Naive thymus-derived CD4-positive, alpha-beta T cell (primary cell): ENCODE results near the gene TMEM161B. TPM values are rescaled to one million over a fixed set of nuclear protein-coding genes. Genes with fewer than 3 reads are reported as not detected.
A peak's percentile ranks its signal among the peaks of the same experiment; 100 is the strongest.
"Not testable (repeated sequence)": the region's sequence is repeated elsewhere in the genome, so short reads cannot be mapped to it uniquely, and the experiment has no call there.

Experiments used
- ATAC-seq: fragments of 150-1000 bp; cut with Tn5 transposase; 2 replicates; pipeline ENCODE4 v1.10.0; 2021; ENCODE audit warnings: mild to moderate bottlenecking, moderate library complexity
- CTCF ChIA-PET: fragments of 350-600 bp; sonication (Branson Sonifier 250); formaldehyde crosslinking; loops from one replicate; lab custom pipeline; 2021; ENCODE audit warnings: antibody characterized with exemption; lab: Charles Lee
- POLR2A ChIA-PET: fragments of 350-600 bp; sonication (Branson Sonifier 250); formaldehyde crosslinking; loops from one replicate; lab custom pipeline; 2021; ENCODE audit warnings: antibody characterized with exemption, inconsistent platforms; lab: Charles Lee
- DNase-seq, 9 donors: peaks; one replicate each; pipeline versions ENCODE4 v3.0.0 to v3.0.0-alpha.2; 2020 to 2022; ENCODE audit warnings: mixed read lengths in 1 of 9
- H3K27ac ChIP-seq: one replicate; pipeline ENCODE4 v1.7.0; 2013; ENCODE audit warnings: mild to moderate bottlenecking, low read depth, low read length, moderate library complexity
- H3K27me3 ChIP-seq, 2 donors: one replicate each; pipeline ENCODE4 v1.7.0; 2013; ENCODE audit warnings: low read length in 2 of 2, mild to moderate bottlenecking in 2 of 2, moderate library complexity in 2 of 2; ENCODE audit not compliant: control insufficient read depth in 2 of 2, insufficient read depth in 2 of 2
- H3K36me3 ChIP-seq, 3 experiments: 1 replicate in 2 of 3; 2 replicates in 1 of 3; pipeline ENCODE4 v1.7.0; 2013; ENCODE audit warnings: low read length in 3 of 3, mild to moderate bottlenecking in 3 of 3, moderate library complexity in 1 of 3; ENCODE audit not compliant: insufficient read depth in 3 of 3, control insufficient read depth in 2 of 3
- H3K4me1 ChIP-seq, 2 donors: one replicate each; pipeline ENCODE4 v1.7.0; 2013; ENCODE audit warnings: low read length in 2 of 2, mild to moderate bottlenecking in 2 of 2, moderate library complexity in 1 of 2; ENCODE audit not compliant: control insufficient read depth in 2 of 2, insufficient read depth in 2 of 2
- H3K4me3 ChIP-seq: 2 replicates; pipeline ENCODE4 v1.7.0; 2013; ENCODE audit warnings: mild to moderate bottlenecking, low read length
- H3K9me3 ChIP-seq, 3 experiments: 1 replicate in 2 of 3; 2 replicates in 1 of 3; pipeline ENCODE4 v1.7.0; 2013; ENCODE audit warnings: low read length in 3 of 3; ENCODE audit not compliant: control insufficient read depth in 2 of 3
- H3K27ac Mint-ChIP-seq, 9 donors: one replicate each; pipeline ENCODE4 v1.8.0; 2020 to 2022; ENCODE audit warnings: mixed read lengths in 9 of 9, mild to moderate bottlenecking in 8 of 9, moderate library complexity in 5 of 9, inconsistent platforms in 2 of 9
- H3K27me3 Mint-ChIP-seq, 5 donors: one replicate each; pipeline ENCODE4 v1.8.0; 2021 to 2022; ENCODE audit warnings: mixed read lengths in 5 of 5, mild to moderate bottlenecking in 1 of 5
- H3K36me3 Mint-ChIP-seq, 5 donors: one replicate each; pipeline ENCODE4 v1.8.0; 2020 to 2022; ENCODE audit warnings: mixed read lengths in 5 of 5, mild to moderate bottlenecking in 3 of 5, inconsistent platforms in 1 of 5
- H3K4me1 Mint-ChIP-seq, 7 donors: one replicate each; pipeline ENCODE4 v1.8.0; 2020 to 2022; ENCODE audit warnings: mixed read lengths in 7 of 7, mild to moderate bottlenecking in 3 of 7, inconsistent platforms in 1 of 7
- H3K4me3 Mint-ChIP-seq, 10 donors: one replicate each; pipeline ENCODE4 v1.8.0; 2020 to 2022; ENCODE audit warnings: mild to moderate bottlenecking in 10 of 10, mixed read lengths in 10 of 10, moderate library complexity in 6 of 10, inconsistent platforms in 2 of 10
- H3K9me3 Mint-ChIP-seq, 11 donors: one replicate each; pipeline ENCODE4 v1.8.0; 2020 to 2022; ENCODE audit warnings: mixed read lengths in 11 of 11, mild to moderate bottlenecking in 4 of 11, inconsistent platforms in 1 of 11, moderate library complexity in 1 of 11
- intact Hi-C, 2 donors: fragments of 100-400 bp; cut with micrococcal nuclease; formaldehyde crosslinking; loops; one replicate each; pipeline ENCODE4 v1.15.1; 2023
- polyA plus RNA-seq, 2 donors: library from polyadenylated mRNA; unstranded; fragments of 300-500 nt; fragmentation: Illumina TruSeq; gene quantifications; one replicate each; pipeline ENCODE4 v1.2.3, GENCODE V29; 2021
- total RNA-seq, 6 experiments: library from RNA in 5 of 6; stranded (reverse) in 5 of 6; gene quantifications; 1 replicate in 5 of 6; 2 replicates in 1 of 6; pipeline ENCODE4 v1.2.3 and lab custom pipeline; 2021 to 2026

The TMEM161B gene
- total and polyA plus RNA-seq, 7 experiments from 2014 or later: 12.2 to 39.7 (median 23.2) TPM

DNA sequence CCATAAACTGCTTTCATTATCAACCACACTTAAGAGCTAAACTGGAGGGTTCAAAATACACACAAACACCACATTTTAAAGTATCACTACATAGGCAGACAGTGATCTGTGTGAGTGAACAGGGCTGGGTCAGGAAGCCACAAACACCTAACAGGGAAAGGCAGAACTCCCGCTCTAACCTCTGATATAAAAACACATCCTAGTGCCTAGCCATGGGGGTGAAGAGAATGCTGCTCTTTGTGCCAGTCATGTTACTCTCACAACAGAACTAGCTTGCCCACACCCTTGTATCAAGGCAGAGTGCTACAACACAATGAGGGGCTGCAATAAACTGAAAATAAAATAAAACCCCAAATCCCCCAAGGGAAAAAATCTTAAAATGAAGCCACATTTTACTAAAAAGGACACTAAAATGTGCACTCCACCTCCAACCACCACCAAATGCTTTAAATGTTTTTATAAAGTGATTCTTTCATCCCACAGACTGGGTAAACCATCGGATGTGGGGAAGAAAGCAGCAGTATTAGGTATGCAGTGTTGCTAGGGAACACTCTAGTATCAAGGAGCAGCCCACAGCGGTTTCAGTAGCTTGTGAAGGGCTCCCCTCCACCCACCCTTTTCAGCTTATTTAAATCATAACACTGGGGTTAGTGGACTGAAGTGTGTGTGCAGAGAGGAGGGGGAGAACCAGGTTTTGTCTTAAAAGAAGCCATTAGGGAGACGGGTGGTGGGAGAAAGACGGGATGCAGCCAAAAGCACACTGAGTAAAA, 64.5 kb downstream of the TMEM161B start:
- no peaks in the 10 kb centered on the region for H3K9me3 ChIP-seq
- POLR2A ChIA-PET: no interaction called here
- peaks cover 0 to 23% (median 6%) of the 10 kb centered on the region in 3 experiments for H3K36me3 ChIP-seq
- CTCF ChIA-PET: no interaction called here
- intact Hi-C loops: loop anchor here in 1 of 2 donors (5.0 kb wide), 1 partner anchor 62 kb away; no protein-coding TSS in a partner anchor
- H3K27me3 ChIP-seq: no peaks in the 10 kb centered on the region
- Mint-ChIP-seq H3K4me1 (peaks cover 0 to 13% (median 9%) of the 10 kb centered on the region in 7 donors), H3K36me3 (peaks cover 9 to 48% (median 38%) of the 10 kb centered on the region in 5 donors), H3K4me3 (peak overlapping the region in 7 of 10 donors; percentile 33 to 73 (median 61)), H3K27ac (peak overlapping the region; percentile 16 to 91 (median 69)), H3K27me3 (no peaks in the 10 kb centered on the region), H3K9me3 (no peaks in the 10 kb centered on the region)
- peaks cover 0 to 7% of the 10 kb centered on the region in 2 donors for H3K4me1 ChIP-seq
- ATAC-seq (peak; percentile 95), DNase-seq (peak in 7 of 9 donors; percentile 6 to 49 (median 29))
- no peak overlapping the region for H3K4me3 ChIP-seq
- no peak overlapping the region for H3K27ac ChIP-seq

DNA sequence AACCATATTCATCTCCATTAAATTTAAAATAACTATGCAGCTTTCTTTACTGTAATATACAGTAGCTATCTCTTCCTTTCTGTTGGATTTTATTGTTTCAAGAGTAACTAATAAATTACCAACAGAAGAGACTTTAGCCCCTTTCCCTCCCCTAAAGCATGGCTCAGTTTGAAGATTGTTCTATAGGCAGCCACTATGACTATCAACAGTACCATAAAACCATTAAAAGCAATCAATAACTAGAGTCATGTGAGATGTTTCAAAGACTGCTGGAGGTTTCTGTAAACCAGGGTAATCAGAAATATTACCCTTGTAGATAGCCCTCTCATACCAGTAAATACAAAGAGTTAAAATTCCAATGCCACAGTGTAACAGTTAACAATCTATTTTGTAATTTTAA, 73.0 kb downstream of the TMEM161B start:
- ATAC-seq: no peak
- ChIA-PET POLR2A (no interaction called here), CTCF (no interaction called here)
- Mint-ChIP-seq H3K9me3 (peaks cover 0 to 13% (median 5%) of the 10 kb centered on the region in 11 donors), H3K27ac (no peak overlapping the region), H3K4me1 (no peaks in the 10 kb centered on the region), H3K36me3 (peaks cover 8 to 74% (median 62%) of the 10 kb centered on the region in 5 donors), H3K4me3 (no peak overlapping the region), H3K27me3 (no peaks in the 10 kb centered on the region)
- H3K27me3 ChIP-seq: no peaks in the 10 kb centered on the region
- no peak for DNase-seq
- no peak overlapping the region for H3K4me3 ChIP-seq
- H3K27ac ChIP-seq: no peak overlapping the region
- peaks cover 0 to 39% (median 0%) of the 10 kb centered on the region in 3 experiments for H3K36me3 ChIP-seq
- no peaks in the 10 kb centered on the region for H3K4me1 ChIP-seq
- H3K9me3 ChIP-seq: no peaks in the 10 kb centered on the region
- intact Hi-C loops: no loop called here

DNA sequence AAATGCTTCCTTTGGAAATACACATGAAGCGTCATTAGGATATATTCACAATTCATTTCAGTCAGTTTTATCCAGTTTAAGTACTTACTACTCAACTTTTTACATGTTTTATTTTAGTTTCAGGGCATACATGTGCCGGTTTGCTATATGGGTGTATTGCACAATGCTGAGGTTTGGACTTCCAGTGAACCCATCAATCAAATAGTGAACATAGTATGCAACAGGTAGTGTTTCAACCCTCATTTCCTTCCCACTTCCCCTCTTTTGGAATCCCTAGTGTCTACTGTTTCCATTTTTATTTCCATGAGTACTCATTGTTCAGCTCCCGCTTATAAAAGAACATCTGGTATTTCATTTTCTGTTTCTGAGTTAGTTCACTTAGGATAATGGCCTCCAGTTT, 74.7 kb downstream of the TMEM161B start:
- peaks cover 0 to 30% (median 18%) of the 10 kb centered on the region in 11 donors for H3K9me3 Mint-ChIP-seq
- Histone ChIP-seq H3K27ac (no peak overlapping the region), H3K27me3 (no peaks in the 10 kb centered on the region), H3K9me3 (peaks cover 0 to 14% (median 0%) of the 10 kb centered on the region in 3 experiments), H3K36me3 (peaks cover 0 to 29% (median 0%) of the 10 kb centered on the region in 3 experiments), H3K4me3 (no peak overlapping the region), H3K4me1 (no peaks in the 10 kb centered on the region)
- ChIA-PET POLR2A (no interaction called here), CTCF (no interaction called here)
- intact Hi-C loops: no loop called here
- ATAC-seq: no peak
- peaks cover 7 to 73% (median 57%) of the 10 kb centered on the region in 5 donors for H3K36me3 Mint-ChIP-seq
- H3K4me3 Mint-ChIP-seq: no peak overlapping the region
- no peaks in the 10 kb centered on the region for H3K27me3 Mint-ChIP-seq
- H3K27ac Mint-ChIP-seq: no peak overlapping the region
- no peaks in the 10 kb centered on the region for H3K4me1 Mint-ChIP-seq
- DNase-seq: no peak

DNA sequence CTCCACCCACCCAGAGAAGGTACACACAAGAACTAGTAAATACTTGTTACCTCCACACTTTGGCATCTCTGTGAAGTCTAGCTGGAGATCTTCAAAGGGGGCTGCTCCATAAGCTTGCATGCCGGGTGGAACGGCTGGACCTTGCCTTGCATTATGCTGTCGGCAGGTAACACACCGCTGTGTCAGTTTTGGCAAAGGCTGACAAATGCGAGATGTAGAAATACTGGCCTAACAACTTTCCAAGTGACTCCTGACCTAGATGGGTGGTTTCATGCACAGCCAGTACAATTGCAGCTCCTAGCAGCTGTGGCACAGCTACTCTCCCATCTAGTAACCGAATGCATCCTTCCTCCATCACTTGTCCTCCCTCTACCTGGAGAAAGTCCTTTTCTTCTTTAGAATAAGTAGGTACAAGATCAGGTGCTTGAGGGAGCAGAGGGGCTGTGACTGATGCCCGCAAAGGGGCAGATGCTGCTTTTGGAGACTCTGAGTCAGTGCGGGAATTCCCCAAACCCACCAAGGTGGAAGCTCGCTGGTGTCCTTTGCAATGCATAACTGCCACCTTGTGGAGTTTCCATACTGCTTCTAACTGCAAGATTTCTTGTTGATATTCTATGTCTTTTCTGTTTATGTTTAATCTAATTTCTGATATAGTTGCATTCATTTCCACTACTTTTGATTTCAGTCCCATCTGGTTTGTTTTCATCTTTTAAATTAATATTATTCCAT, 78.4 kb downstream of the TMEM161B start:
- H3K4me3 Mint-ChIP-seq: no peak overlapping the region
- H3K4me1 Mint-ChIP-seq: no peaks in the 10 kb centered on the region
- peaks cover 11 to 76% (median 53%) of the 10 kb centered on the region in 5 donors for H3K36me3 Mint-ChIP-seq

DNA sequence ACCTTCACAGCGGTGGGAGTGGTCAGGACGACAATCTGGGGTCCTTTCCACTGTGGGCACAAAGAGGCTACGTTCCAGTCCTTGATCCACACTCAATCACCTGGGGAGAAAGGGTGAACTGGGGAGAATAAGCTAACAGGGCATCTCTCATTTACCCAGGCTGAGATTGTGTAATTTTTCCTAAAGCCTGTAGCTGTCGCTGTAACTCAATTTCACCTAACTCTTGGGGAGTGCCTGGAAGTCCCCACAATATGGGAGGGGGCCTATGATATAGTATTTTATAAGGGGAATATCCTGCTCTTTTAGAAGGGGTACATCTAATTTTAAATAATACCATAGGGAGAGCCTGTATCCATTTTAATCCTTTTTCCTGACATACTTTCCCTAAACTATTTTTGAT, 79.2 kb downstream of the TMEM161B start:
- H3K4me3 Mint-ChIP-seq, H3K27ac Mint-ChIP-seq, H3K4me1 Mint-ChIP-seq, H3K4me1 ChIP-seq, DNase-seq, POLR2A ChIA-PET, H3K4me3 ChIP-seq, H3K27me3 ChIP-seq, H3K27me3 Mint-ChIP-seq, H3K27ac ChIP-seq, CTCF ChIA-PET, ATAC-seq: not testable (repeated sequence)
- Mint-ChIP-seq H3K9me3 (peaks cover 0 to 60% (median 28%) of the 10 kb centered on the region in 11 donors), H3K36me3 (peaks cover 11 to 72% (median 53%) of the 10 kb centered on the region in 5 donors)
- H3K36me3 ChIP-seq: peaks cover 0 to 20% (median 0%) of the 10 kb centered on the region in 3 experiments
- intact Hi-C loops: loop anchor here in 1 of 2 donors (5.0 kb wide), 1 partner anchor 47 kb away; no protein-coding TSS in a partner anchor
- peaks cover 0 to 27% (median 0%) of the 10 kb centered on the region in 3 experiments for H3K9me3 ChIP-seq

More for the DNA sequence above, 78.4 kb downstream of the TMEM161B start:
- Mint-ChIP-seq H3K9me3 (peaks cover 0 to 60% (median 26%) of the 10 kb centered on the region in 11 donors), H3K27me3 (no peaks in the 10 kb centered on the region), H3K27ac (peak overlapping the region in 1 of 9 donors; percentile 20)
- H3K9me3 ChIP-seq: peaks cover 0 to 27% (median 0%) of the 10 kb centered on the region in 3 experiments
- no peak for ATAC-seq
- DNase-seq: no peak
- no peaks in the 10 kb centered on the region for H3K27me3 ChIP-seq
- H3K36me3 ChIP-seq: peaks cover 0 to 24% (median 0%) of the 10 kb centered on the region in 3 experiments
- CTCF ChIA-PET: no interaction called here
- intact Hi-C loops: no loop called here
- no peak overlapping the region for H3K4me3 ChIP-seq
- POLR2A ChIA-PET: no interaction called here
- no peak overlapping the region for H3K27ac ChIP-seq
- H3K4me1 ChIP-seq: no peaks in the 10 kb centered on the region

GRCh38 chr5:88188458-88189132, 80.0 kb downstream of the TMEM161B start:
- intact Hi-C loops: loop anchor here in 1 of 2 donors (5.0 kb wide), 1 partner anchor 46 kb away; no protein-coding TSS in a partner anchor
- Histone ChIP-seq H3K4me1 (no peaks in the 10 kb centered on the region), H3K27ac (no peak overlapping the region), H3K4me3 (no peak overlapping the region), H3K27me3 (no peaks in the 10 kb centered on the region), H3K36me3 (peaks cover 0 to 16% (median 0%) of the 10 kb centered on the region in 3 experiments), H3K9me3 (peaks cover 0 to 27% (median 0%) of the 10 kb centered on the region in 3 experiments)
- H3K27me3 Mint-ChIP-seq: no peaks in the 10 kb centered on the region
- ChIA-PET CTCF (no interaction called here), POLR2A (no interaction called here)
- H3K4me3 Mint-ChIP-seq: no peak overlapping the region
- H3K27ac Mint-ChIP-seq: no peak overlapping the region
- H3K9me3 Mint-ChIP-seq: peaks cover 0 to 60% (median 28%) of the 10 kb centered on the region in 11 donors
- DNase-seq: no peak
- no peak for ATAC-seq
- no peaks in the 10 kb centered on the region for H3K4me1 Mint-ChIP-seq
- H3K36me3 Mint-ChIP-seq: peaks cover 8 to 63% (median 48%) of the 10 kb centered on the region in 5 donors
